ENCODE data around the gene NETO1.

NETO1 gene

GRCh38 chr18:72738136-72738535, 129.7 kb downstream of the NETO1 start:
- no peak for TF ChIP-seq CTCF (IDR thresholded peaks at IDR 0.05; ENCODE audit: extremely low read depth, missing control alignments)
- no peak for DNase-seq (ENCODE audit: low spot score)

- no peak for TF ChIP-seq CTCF (IDR thresholded peaks at IDR 0.05; ENCODE audit: extremely low read depth, missing control alignments)
- no peak for DNase-seq (ENCODE audit: low spot score)
Measured at GRCh38 chr18:72727776-72728175, 140.0 kb downstream of the NETO1 start.

DNA sequence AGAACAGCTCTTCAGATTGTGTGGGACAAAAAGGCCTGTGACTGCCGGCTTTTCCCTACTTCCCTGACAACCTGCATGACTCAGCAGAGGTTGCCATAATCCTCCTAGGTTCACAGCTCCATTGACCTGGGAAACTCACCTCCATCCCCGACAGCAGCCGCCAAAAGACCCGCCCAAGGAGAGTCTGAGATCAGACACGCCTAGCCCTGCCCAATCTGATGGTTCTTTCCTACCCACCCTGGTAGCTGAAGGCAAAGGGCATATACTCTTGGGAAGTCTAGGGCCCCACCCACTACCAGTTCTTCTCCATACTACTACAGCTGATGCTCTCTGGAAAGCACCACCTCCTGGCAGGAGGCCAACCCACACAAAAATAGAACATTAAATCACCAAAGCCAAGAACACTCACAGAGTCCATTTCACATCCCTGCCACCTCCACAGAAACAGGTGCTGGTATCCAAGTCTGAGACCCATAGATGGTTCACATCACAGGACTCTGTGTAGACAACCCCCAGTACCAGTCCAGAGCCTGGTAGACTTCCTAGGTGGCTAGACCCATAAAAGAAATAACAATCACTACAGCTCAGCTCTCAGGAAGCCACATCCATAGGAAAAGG, 140.6 kb downstream of the NETO1 start:
- DNase-seq (ENCODE audit: low spot score): no peak
- TF ChIP-seq CTCF (IDR thresholded peaks at IDR 0.05; ENCODE audit: extremely low read depth, missing control alignments): no peak

GRCh38 chr18:72726201-72726600, 141.6 kb downstream of the NETO1 start:
- TF ChIP-seq CTCF (IDR thresholded peaks at IDR 0.05; ENCODE audit: extremely low read depth, missing control alignments): no peak
- DNase-seq (ENCODE audit: low spot score): no peak

- DNase-seq (ENCODE audit: low spot score): no peak
- TF ChIP-seq CTCF (IDR thresholded peaks at IDR 0.05; ENCODE audit: extremely low read depth, missing control alignments): no peak
Measured at GRCh38 chr18:72721330-72721729, 146.5 kb downstream of the NETO1 start.

DNA sequence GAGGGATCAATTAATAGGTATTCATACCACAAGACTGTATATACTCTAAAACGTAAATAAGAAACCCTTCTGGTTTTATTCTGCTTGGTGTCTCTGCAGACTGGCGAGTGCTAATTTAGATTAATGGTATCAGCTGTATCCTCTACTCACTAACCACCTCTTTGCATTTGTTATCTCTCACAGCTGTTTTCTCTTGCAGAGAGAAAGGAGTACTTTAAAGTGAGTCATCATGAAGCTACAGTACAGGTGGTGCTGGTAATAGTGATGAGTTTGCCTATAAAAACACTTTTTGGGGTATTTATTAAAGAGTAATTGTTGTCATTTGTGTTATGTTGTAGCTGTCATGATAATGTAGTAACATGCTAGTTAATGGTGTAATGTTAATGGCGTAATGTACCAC, 147.7 kb downstream of the NETO1 start:
- no peak for DNase-seq (ENCODE audit: low spot score)
- TF ChIP-seq CTCF (IDR thresholded peaks at IDR 0.05; ENCODE audit: extremely low read depth, missing control alignments): no peak

DNA sequence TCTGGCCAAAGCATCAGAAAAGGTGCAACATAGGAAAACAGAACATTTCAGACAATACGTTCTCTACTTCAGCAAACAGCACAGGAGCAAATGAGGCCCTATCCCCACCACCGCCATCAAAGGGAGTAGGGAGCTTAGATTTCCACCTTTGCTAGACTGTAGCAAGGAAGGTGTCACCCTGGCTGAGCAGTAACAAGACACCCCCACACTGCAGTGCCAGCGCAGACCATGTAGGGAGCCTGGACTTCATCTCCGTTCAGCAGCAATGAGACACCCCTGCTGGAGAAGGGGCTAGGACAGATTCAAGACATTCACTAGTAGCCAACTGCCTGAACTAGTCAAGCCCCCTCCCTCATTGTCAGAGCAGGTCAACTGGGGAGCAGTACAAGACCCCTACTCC, 163.6 kb downstream of the NETO1 start:
- TF ChIP-seq CTCF (IDR thresholded peaks at IDR 0.05; ENCODE audit: extremely low read depth, missing control alignments): no peak
- no peak for DNase-seq (ENCODE audit: low spot score)

Measured in GM20000 (cell line).